ENCODE results near the gene RPS26. TPM values are rescaled to one million over a fixed set of nuclear protein-coding genes. Genes with fewer than 3 reads are reported as not detected.

RPS26 gene
- total and polyA plus RNA-seq, 8 donors, result 22.3 to 1,748 (median 874) TPM

GRCh38 chr12:56017181-56017580, 24.5 kb upstream of the RPS26 start:
- TF ChIP-seq EP300 (IDR thresholded peaks at IDR 0.05) (no peak), POLR2AphosphoS5 (IDR thresholded peaks at IDR 0.05) (no peak), POLR2A (IDR thresholded peaks at IDR 0.05) (no peak), CTCF (IDR thresholded peaks at IDR 0.05) (no peak)
- no peak for DNase-seq
- Histone ChIP-seq H3K27ac (no peak overlapping the region), H3K27me3 (no peaks in the 10 kb centered on the region), H3K9me3 (no peaks in the 10 kb centered on the region), H3K4me1 (peaks cover 5 to 33% (median 15%) of the 10 kb centered on the region in 4 donors), H3K4me3 (no peak overlapping the region), H3K36me3 (peaks cover 0 to 14% (median 11%) of the 10 kb centered on the region in 4 donors)
- intact Hi-C loops (cut with DNase I; ENCODE audit: low total_unique reads), result no loop called here
- WGBS, 5 donors, result 83 to 91% (median 87%) methylated on average over 4 of the region's 4 CpGs

GRCh38 chr12:56018356-56018755, 23.4 kb upstream of the RPS26 start:
- Histone ChIP-seq H3K36me3 (peaks cover 0 to 14% (median 11%) of the 10 kb centered on the region in 4 donors), H3K9me3 (no peaks in the 10 kb centered on the region), H3K27ac (no peak overlapping the region), H3K27me3 (no peaks in the 10 kb centered on the region), H3K4me1 (peaks cover 5 to 35% (median 16%) of the 10 kb centered on the region in 4 donors), H3K4me3 (no peak overlapping the region)
- WGBS, 5 donors, result 100% methylated on average over 1 of the region's 1 CpG
- no peak for TF ChIP-seq POLR2A (IDR thresholded peaks at IDR 0.05)
- no peak for TF ChIP-seq EP300 (IDR thresholded peaks at IDR 0.05)
- TF ChIP-seq CTCF (IDR thresholded peaks at IDR 0.05), result no peak
- TF ChIP-seq POLR2AphosphoS5 (IDR thresholded peaks at IDR 0.05), result no peak
- intact Hi-C loops (cut with DNase I; ENCODE audit: low total_unique reads), result no loop called here
- DNase-seq, result no peak

GRCh38 chr12:56020423-56021184, 21.1 kb upstream of the RPS26 start, which contains the start of gene IKZF4:
TSS of gene IKZF4 (plus strand) at chr12:56021043. CDS start at chr12:56021494, 451 bp downstream.
- Histone ChIP-seq H3K4me3 (peak within 1 kb of the TSS; percentile 31 to 41 (median 35)), H3K27me3 (no peaks in the 10 kb centered on the region), H3K4me1 (peaks cover 5 to 27% (median 16%) of the 10 kb centered on the region in 4 donors), H3K36me3 (peaks cover 0 to 25% (median 21%) of the 10 kb centered on the region in 4 donors), H3K27ac (peak within 1 kb of the TSS in 4 of 5 donors; percentile 58 to 80 (median 74)), H3K9me3 (no peaks in the 10 kb centered on the region)
- TF ChIP-seq POLR2AphosphoS5 (IDR thresholded peaks at IDR 0.05) (no peak), POLR2A (IDR thresholded peaks at IDR 0.05) (no peak), CTCF (IDR thresholded peaks at IDR 0.05) (no peak), EP300 (IDR thresholded peaks at IDR 0.05) (no peak)
- 31 to 50% (median 43%) methylated on average over 10 of the region's 10 CpGs for WGBS, 5 donors
- peak in 1 of 2 donors; percentile 89 for DNase-seq
- intact Hi-C loops (cut with DNase I; ENCODE audit: low total_unique reads), result no loop called here

GRCh38 chr12:56021889-56022497, 19.7 kb upstream of the RPS26 start:
- no peaks in the 10 kb centered on the region for H3K9me3 ChIP-seq
- no peaks in the 10 kb centered on the region for H3K27me3 ChIP-seq
- peak overlapping the region; percentile 31 to 41 (median 35) for H3K4me3 ChIP-seq
- intact Hi-C loops (cut with DNase I; ENCODE audit: low total_unique reads), result no loop called here
- WGBS, 5 donors, result 45 to 65% (median 57%) methylated on average over 2 of the region's 2 CpGs
- H3K4me1 ChIP-seq, result peaks cover 5 to 26% (median 16%) of the 10 kb centered on the region in 4 donors
- H3K36me3 ChIP-seq, result peaks cover 0 to 38% (median 32%) of the 10 kb centered on the region in 4 donors
- peak overlapping the region in 4 of 5 donors; percentile 58 to 80 (median 74) for H3K27ac ChIP-seq
- TF ChIP-seq POLR2A (IDR thresholded peaks at IDR 0.05) (no peak), POLR2AphosphoS5 (IDR thresholded peaks at IDR 0.05) (no peak)
- no peak for DNase-seq

Measured in stomach (tissue), 9 donors.